ENCODE results near the gene USH1G. TPM values are rescaled to one million over a fixed set of nuclear protein-coding genes. Genes with fewer than 3 reads are reported as not detected.
"Not testable (repeated sequence)": the region's sequence is repeated elsewhere in the genome, so short reads cannot be mapped to it uniquely, and the experiment has no call there.

The USH1G gene
- total RNA-seq, 1 experiment from 2014 or later = 0.48 TPM

- TF ChIP-seq, protein P1, sequence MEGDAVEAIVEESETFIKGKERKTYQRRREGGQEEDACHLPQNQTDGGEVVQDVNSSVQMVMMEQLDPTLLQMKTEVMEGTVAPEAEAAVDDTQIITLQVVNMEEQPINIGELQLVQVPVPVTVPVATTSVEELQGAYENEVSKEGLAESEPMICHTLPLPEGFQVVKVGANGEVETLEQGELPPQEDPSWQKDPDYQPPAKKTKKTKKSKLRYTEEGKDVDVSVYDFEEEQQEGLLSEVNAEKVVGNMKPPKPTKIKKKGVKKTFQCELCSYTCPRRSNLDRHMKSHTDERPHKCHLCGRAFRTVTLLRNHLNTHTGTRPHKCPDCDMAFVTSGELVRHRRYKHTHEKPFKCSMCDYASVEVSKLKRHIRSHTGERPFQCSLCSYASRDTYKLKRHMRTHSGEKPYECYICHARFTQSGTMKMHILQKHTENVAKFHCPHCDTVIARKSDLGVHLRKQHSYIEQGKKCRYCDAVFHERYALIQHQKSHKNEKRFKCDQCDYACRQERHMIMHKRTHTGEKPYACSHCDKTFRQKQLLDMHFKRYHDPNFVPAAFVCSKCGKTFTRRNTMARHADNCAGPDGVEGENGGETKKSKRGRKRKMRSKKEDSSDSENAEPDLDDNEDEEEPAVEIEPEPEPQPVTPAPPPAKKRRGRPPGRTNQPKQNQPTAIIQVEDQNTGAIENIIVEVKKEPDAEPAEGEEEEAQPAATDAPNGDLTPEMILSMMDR (IDR thresholded peaks at IDR 0.05; ENCODE audit: insufficient read depth in 1 of 2, low read depth in 1 of 2, low read length in 1 of 2, severe bottlenecking in 1 of 2, unreplicated experiment in 1 of 2) = no peak
- no peak for DNase-seq
- peaks cover under 1% of the 10 kb centered on the region for H3K4me1 Mint-ChIP-seq (ENCODE audit: low read depth, unreplicated experiment)
- peaks cover 10% of the 10 kb centered on the region for H3K36me3 Mint-ChIP-seq (ENCODE audit: insufficient read depth, unreplicated experiment)
- ChIA-PET POLR2A (no interaction called here), CTCF (no interaction called here)
- no TSS peak for BruUV-seq (replicated peaks)
- intact Hi-C loops (cut with micrococcal nuclease; ENCODE audit: unreplicated experiment) = no loop called here
- peaks cover 2% of the 10 kb centered on the region; the same call in 1 of the 2 replicates for H3K9me3 ChIP-seq
- H3K4me3 ChIP-seq (ENCODE audit: low read depth, low read length) = no peak overlapping the region
- H3K36me3 ChIP-seq (ENCODE audit: control insufficient read depth, insufficient read depth, low read length) = no peaks in the 10 kb centered on the region
- H3K4me3 Mint-ChIP-seq (ENCODE audit: unreplicated experiment) = no peak overlapping the region
- no peaks in the 10 kb centered on the region for H3K9me3 Mint-ChIP-seq (ENCODE audit: unreplicated experiment)
- H3K4me1 ChIP-seq = no peaks in the 10 kb centered on the region
- H3K27ac Mint-ChIP-seq (ENCODE audit: unreplicated experiment) = no peak overlapping the region
- H3K27me3 ChIP-seq (replicated peaks; ENCODE audit: control insufficient read depth, insufficient read depth, low read length) = 0 out of 2 replicates have a peak, but pooled peaks cover 1% of the 10 kb centered on the region
- H3K27me3 Mint-ChIP-seq (ENCODE audit: insufficient read depth, unreplicated experiment) = peaks cover under 1% of the 10 kb centered on the region
These were observed 5.6 kb downstream of the USH1G start for GRCh38 chr17:74917430-74917829.

DNA sequence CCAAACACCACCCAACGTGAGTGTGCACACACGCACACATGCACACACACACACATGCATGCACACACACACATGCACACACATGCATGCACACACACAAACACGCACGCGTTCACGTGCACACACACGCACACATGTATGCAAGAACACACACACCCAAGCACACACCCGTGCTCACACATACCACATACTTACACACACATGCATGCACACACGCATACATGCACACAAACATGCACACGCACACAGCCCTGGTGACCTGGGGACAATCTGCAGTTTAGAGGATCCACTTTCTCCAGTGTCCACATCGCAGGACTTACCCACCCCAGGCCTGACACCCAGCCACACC lies 6.2 kb downstream of the USH1G start:
- H3K27ac Mint-ChIP-seq (ENCODE audit: unreplicated experiment) = no peak overlapping the region
- Histone ChIP-seq H3K9me3 (peaks cover 2% of the 10 kb centered on the region; the same call in 1 of the 2 replicates), H3K4me1 (peaks cover 4% of the 10 kb centered on the region; the same call in 1 of the 2 replicates), H3K36me3 (ENCODE audit: control insufficient read depth, insufficient read depth, low read length) (no peaks in the 10 kb centered on the region), H3K4me3 (ENCODE audit: low read depth, low read length) (no peak overlapping the region), H3K27me3 (replicated peaks; ENCODE audit: control insufficient read depth, insufficient read depth, low read length) (no peaks in the 10 kb centered on the region)
- ChIA-PET POLR2A (no interaction called here), CTCF (no interaction called here)
- no TSS peak for BruUV-seq (replicated peaks)
- DNase-seq = no peak
- intact Hi-C loops (cut with micrococcal nuclease; ENCODE audit: unreplicated experiment) = no loop called here
- peaks cover 10% of the 10 kb centered on the region for H3K36me3 Mint-ChIP-seq (ENCODE audit: insufficient read depth, unreplicated experiment)
- H3K4me1 Mint-ChIP-seq (ENCODE audit: low read depth, unreplicated experiment) = peaks cover 6% of the 10 kb centered on the region
- no peaks in the 10 kb centered on the region for H3K27me3 Mint-ChIP-seq (ENCODE audit: insufficient read depth, unreplicated experiment)
- no peaks in the 10 kb centered on the region for H3K9me3 Mint-ChIP-seq (ENCODE audit: unreplicated experiment)
- TF ChIP-seq, protein P1 (IDR thresholded peaks at IDR 0.05; ENCODE audit: insufficient read depth in 1 of 2, low read depth in 1 of 2, low read length in 1 of 2, severe bottlenecking in 1 of 2, unreplicated experiment in 1 of 2) = no peak
- no peak overlapping the region for H3K4me3 Mint-ChIP-seq (ENCODE audit: unreplicated experiment)

DNA sequence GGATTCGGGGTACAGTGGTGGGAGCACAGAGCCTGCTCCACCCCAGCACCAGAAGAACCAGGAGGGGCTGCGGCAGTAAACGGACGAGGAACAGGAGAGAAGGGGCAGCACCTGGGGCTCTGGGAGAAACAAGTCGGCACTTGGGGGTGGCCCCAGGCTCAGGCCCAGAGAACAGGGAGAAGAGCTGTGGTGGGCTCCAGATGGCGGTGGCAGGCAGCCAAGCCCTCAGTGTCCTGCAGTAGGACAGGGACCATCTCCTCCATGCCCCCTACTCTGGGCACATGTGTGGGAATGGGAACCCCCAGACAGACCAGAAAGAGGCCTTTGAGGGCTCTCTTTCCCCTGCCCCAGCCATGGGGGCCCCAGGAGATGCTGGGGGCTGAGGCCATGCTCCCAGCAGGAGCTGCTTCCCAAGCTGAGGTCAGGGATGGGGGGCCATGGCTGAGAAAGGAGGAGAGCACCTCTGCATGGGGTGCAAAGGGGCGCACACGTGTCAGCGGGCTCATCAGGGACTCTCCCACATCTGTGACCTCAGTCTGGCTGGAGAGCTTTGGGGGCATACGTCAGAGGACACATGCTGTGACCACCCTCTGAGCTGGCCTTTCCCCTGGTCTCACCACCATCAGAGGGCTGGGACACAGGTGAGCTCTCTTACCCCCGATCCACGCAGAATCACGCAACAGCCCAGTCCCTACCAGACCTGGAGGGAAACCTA lies 6.8 kb downstream of the USH1G start:
- peaks cover 9% of the 10 kb centered on the region; the same call in 1 of the 2 replicates for H3K4me1 ChIP-seq
- no peak overlapping the region for H3K4me3 Mint-ChIP-seq (ENCODE audit: unreplicated experiment)
- CTCF ChIA-PET = no interaction called here
- H3K27me3 Mint-ChIP-seq (ENCODE audit: insufficient read depth, unreplicated experiment) = no peaks in the 10 kb centered on the region
- H3K4me3 ChIP-seq (ENCODE audit: low read depth, low read length) = no peak overlapping the region
- H3K36me3 Mint-ChIP-seq (ENCODE audit: insufficient read depth, unreplicated experiment) = peaks cover 10% of the 10 kb centered on the region
- H3K4me1 Mint-ChIP-seq (ENCODE audit: low read depth, unreplicated experiment) = peaks cover 6% of the 10 kb centered on the region
- H3K27me3 ChIP-seq (replicated peaks; ENCODE audit: control insufficient read depth, insufficient read depth, low read length) = no peaks in the 10 kb centered on the region
- no peak overlapping the region for H3K27ac Mint-ChIP-seq (ENCODE audit: unreplicated experiment)
- BruUV-seq (replicated peaks) = no TSS peak
- TF ChIP-seq, protein P1 (IDR thresholded peaks at IDR 0.05; ENCODE audit: insufficient read depth in 1 of 2, low read depth in 1 of 2, low read length in 1 of 2, severe bottlenecking in 1 of 2, unreplicated experiment in 1 of 2) = no peak
- H3K9me3 Mint-ChIP-seq (ENCODE audit: unreplicated experiment) = no peaks in the 10 kb centered on the region
- DNase-seq = no peak
- POLR2A ChIA-PET = no interaction called here
- peaks cover 2% of the 10 kb centered on the region; the same call in 1 of the 2 replicates for H3K9me3 ChIP-seq
- H3K36me3 ChIP-seq (ENCODE audit: control insufficient read depth, insufficient read depth, low read length) = no peaks in the 10 kb centered on the region
- intact Hi-C loops (cut with micrococcal nuclease; ENCODE audit: unreplicated experiment) = no loop called here

DNA sequence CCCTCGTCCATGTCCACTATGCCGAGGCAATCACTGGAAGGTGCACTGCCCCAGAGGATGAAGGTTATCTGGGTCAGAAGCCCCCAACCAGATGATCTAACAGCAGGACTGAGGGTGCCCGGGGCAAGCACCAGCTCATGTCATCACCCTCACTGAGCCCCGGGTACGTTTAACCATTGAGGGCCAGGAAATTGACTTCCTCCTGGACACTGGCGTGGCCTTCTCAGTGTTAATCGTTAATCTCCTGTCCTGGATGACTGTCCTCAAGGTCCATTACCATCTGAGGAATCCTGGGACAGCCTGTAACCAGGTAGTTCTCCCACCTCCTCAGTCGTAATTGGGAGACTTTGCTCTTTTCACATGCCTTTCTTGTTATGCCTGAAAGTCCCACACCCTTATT lies 11.6 kb downstream of the USH1G start:
- intact Hi-C loops (cut with micrococcal nuclease; ENCODE audit: unreplicated experiment); H3K27ac Mint-ChIP-seq (ENCODE audit: unreplicated experiment); BruUV-seq (replicated peaks); H3K4me3 ChIP-seq (ENCODE audit: low read depth, low read length); CTCF ChIA-PET; H3K27me3 Mint-ChIP-seq (ENCODE audit: insufficient read depth, unreplicated experiment); H3K9me3 ChIP-seq; H3K4me3 Mint-ChIP-seq (ENCODE audit: unreplicated experiment); POLR2A ChIA-PET; H3K27me3 ChIP-seq (replicated peaks; ENCODE audit: control insufficient read depth, insufficient read depth, low read length); H3K9me3 Mint-ChIP-seq (ENCODE audit: unreplicated experiment); H3K36me3 ChIP-seq (ENCODE audit: control insufficient read depth, insufficient read depth, low read length): not testable (repeated sequence)
- Mint-ChIP-seq H3K4me1 (ENCODE audit: low read depth, unreplicated experiment) (peaks cover 25% of the 10 kb centered on the region), H3K36me3 (ENCODE audit: insufficient read depth, unreplicated experiment) (peaks cover 17% of the 10 kb centered on the region)
- H3K4me1 ChIP-seq = peaks cover 32% of the 10 kb centered on the region
- DNase-seq = peak in 1 of 2 experiments; percentile 20

DNA sequence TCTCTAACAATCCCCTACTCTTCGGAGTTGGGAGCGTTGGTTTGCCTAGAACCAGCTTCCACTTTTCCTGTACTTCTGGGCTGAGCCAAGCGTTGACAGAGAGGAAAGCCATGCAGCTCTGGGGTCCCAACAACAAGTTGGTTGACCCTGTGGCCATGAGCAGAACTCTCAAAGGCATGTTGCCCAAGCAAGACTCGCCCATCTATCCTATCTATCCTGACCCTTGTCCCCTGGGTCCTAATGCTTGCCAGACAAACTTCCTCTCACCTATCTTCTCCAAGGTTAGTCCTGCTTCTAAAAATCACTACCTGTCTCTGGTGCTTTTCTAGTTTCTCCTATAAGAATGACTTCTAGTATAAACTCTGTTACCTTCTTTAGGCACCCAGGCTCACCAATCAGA lies 14.0 kb downstream of the USH1G start:
- H3K4me3 ChIP-seq (ENCODE audit: low read depth, low read length); CTCF ChIA-PET; H3K4me3 Mint-ChIP-seq (ENCODE audit: unreplicated experiment); DNase-seq; intact Hi-C loops (cut with micrococcal nuclease; ENCODE audit: unreplicated experiment); BruUV-seq (replicated peaks); H3K27me3 ChIP-seq (replicated peaks; ENCODE audit: control insufficient read depth, insufficient read depth, low read length); H3K27ac Mint-ChIP-seq (ENCODE audit: unreplicated experiment); H3K36me3 ChIP-seq (ENCODE audit: control insufficient read depth, insufficient read depth, low read length); H3K9me3 ChIP-seq; POLR2A ChIA-PET; H3K27me3 Mint-ChIP-seq (ENCODE audit: insufficient read depth, unreplicated experiment); H3K9me3 Mint-ChIP-seq (ENCODE audit: unreplicated experiment): not testable (repeated sequence)
- peaks cover 32% of the 10 kb centered on the region for H3K4me1 ChIP-seq
- Mint-ChIP-seq H3K4me1 (ENCODE audit: low read depth, unreplicated experiment) (peaks cover 25% of the 10 kb centered on the region), H3K36me3 (ENCODE audit: insufficient read depth, unreplicated experiment) (peaks cover 15% of the 10 kb centered on the region)

Data from Caco-2 (cell line).